Measurements from ENCODE around the gene DCTD. TPM values are rescaled to one million over a fixed set of nuclear protein-coding genes. Genes with fewer than 3 reads are reported as not detected.
A peak's percentile ranks its signal among the peaks of the same experiment; 100 is the strongest.

DCTD gene
- total RNA-seq, 4 donors from 2014 or later: 35.8 to 69.4 (median 60.1) TPM

- 84% methylated on average over 2 to 3 of the region's 3 CpGs for WGBS, 2 donors (ENCODE audit: low coverage in 1 of 2)
- no peak for ATAC-seq
- TF ChIP-seq EP300 (IDR thresholded peaks at IDR 0.05) (no peak), CTCF (IDR thresholded peaks at IDR 0.05) (no peak), POLR2A (IDR thresholded peaks at IDR 0.05) (no peak), POLR2AphosphoS5 (IDR thresholded peaks at IDR 0.05) (no peak)
- H3K4me1 ChIP-seq: peaks cover 0 to 20% (median 0%) of the 10 kb centered on the region in 3 donors
- no peak overlapping the region for H3K4me3 ChIP-seq
- H3K9me3 ChIP-seq: no peaks in the 10 kb centered on the region
- H3K27ac ChIP-seq: no peak overlapping the region
- no peaks in the 10 kb centered on the region for H3K27me3 ChIP-seq
- no peaks in the 10 kb centered on the region for H3K36me3 ChIP-seq
Measured at GRCh38 chr4:182927505-182927904, 10.3 kb upstream of the DCTD start.

GRCh38 chr4:182925855-182926254 lies 8.7 kb upstream of the DCTD start:
- WGBS, 2 donors (ENCODE audit: low coverage in 1 of 2): 85 to 89% methylated on average over 1 of the region's 1 CpG
- ATAC-seq: no peak

GRCh38 chr4:182925298-182925757 lies 8.1 kb upstream of the DCTD start:
- H3K36me3 ChIP-seq: no peaks in the 10 kb centered on the region
- no peaks in the 10 kb centered on the region for H3K9me3 ChIP-seq
- H3K4me1 ChIP-seq: peaks cover 0 to 21% (median 0%) of the 10 kb centered on the region in 3 donors
- no peaks in the 10 kb centered on the region for H3K27me3 ChIP-seq
- no peak for ATAC-seq
- TF ChIP-seq POLR2AphosphoS5 (IDR thresholded peaks at IDR 0.05) (no peak), CTCF (IDR thresholded peaks at IDR 0.05) (peak in 2 of 4 experiments; percentile 11 to 52), POLR2A (IDR thresholded peaks at IDR 0.05) (no peak), EP300 (IDR thresholded peaks at IDR 0.05) (no peak)
- 65 to 70% methylated on average over 7 to 9 of the region's 10 CpGs for WGBS, 2 donors (ENCODE audit: low coverage in 1 of 2)
- H3K4me3 ChIP-seq: no peak overlapping the region
- no peak overlapping the region for H3K27ac ChIP-seq

More at GRCh38 chr4:182925855-182926254, 8.7 kb upstream of the DCTD start:
- Histone ChIP-seq H3K4me1 (peaks cover 0 to 21% (median 0%) of the 10 kb centered on the region in 3 donors), H3K9me3 (no peaks in the 10 kb centered on the region), H3K36me3 (no peaks in the 10 kb centered on the region), H3K27me3 (no peaks in the 10 kb centered on the region), H3K27ac (no peak overlapping the region), H3K4me3 (no peak overlapping the region)
- no peak for TF ChIP-seq POLR2AphosphoS5 (IDR thresholded peaks at IDR 0.05)
- no peak for TF ChIP-seq POLR2A (IDR thresholded peaks at IDR 0.05)
- no peak for TF ChIP-seq EP300 (IDR thresholded peaks at IDR 0.05)
- TF ChIP-seq CTCF (IDR thresholded peaks at IDR 0.05): no peak

DNA sequence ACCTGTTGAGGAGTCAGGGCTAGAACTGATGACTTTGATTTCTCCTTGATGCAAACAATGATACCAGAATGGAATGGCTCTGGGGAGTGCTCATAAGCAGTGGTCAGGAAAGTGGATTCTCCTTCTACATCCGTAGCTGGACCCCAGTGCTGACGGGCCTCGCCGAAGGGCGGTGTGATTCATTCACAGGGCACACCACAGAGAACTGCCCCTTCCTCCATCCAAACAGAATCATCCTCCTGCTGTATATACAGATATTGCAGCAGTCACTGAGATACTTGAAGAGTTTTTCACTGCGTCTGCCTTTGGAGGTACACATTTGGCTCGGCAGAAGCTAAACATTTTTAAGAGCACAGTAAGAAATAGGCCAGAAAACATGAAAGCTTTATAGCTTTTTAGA lies 7.3 kb upstream of the DCTD start:
- 89 to 92% methylated on average over 3 to 5 of the region's 7 CpGs for WGBS, 2 donors (ENCODE audit: low coverage in 1 of 2)
- Histone ChIP-seq H3K9me3 (no peaks in the 10 kb centered on the region), H3K27ac (no peak overlapping the region)

More for the DNA sequence above, 7.3 kb upstream of the DCTD start:
- no peak for ATAC-seq
- TF ChIP-seq POLR2AphosphoS5 (IDR thresholded peaks at IDR 0.05): no peak
- no peak for TF ChIP-seq CTCF (IDR thresholded peaks at IDR 0.05)
- TF ChIP-seq EP300 (IDR thresholded peaks at IDR 0.05): no peak
- no peak for TF ChIP-seq POLR2A (IDR thresholded peaks at IDR 0.05)
- no peaks in the 10 kb centered on the region for H3K27me3 ChIP-seq
- no peak overlapping the region for H3K4me3 ChIP-seq
- H3K36me3 ChIP-seq: no peaks in the 10 kb centered on the region
- peaks cover 0 to 21% (median 0%) of the 10 kb centered on the region in 3 donors for H3K4me1 ChIP-seq

All from gastroesophageal sphincter (tissue), 4 donors.